Stimulated activated CD4-positive, alpha-beta T cell treated with anti-CD3 and anti-CD28 coated beads, TNF-alpha, amount 100 ng/mL, for 4 hours (primary cell): Measurements from ENCODE around the gene CIBAR2.

ENCODE experiments used
- DNase-seq, 3 experiments: peaks; one replicate each; pipeline ENCODE4 v3.0.0-alpha.2; 2020; ENCODE audit warnings: low read depth in 3 of 3

CIBAR2 gene

GRCh38 chr16:85112364-85112763 is at the start of gene CIBAR2:
Gene CIBAR2, minus strand, starts transcription at chr16:85112472. Its CDS starts 120 bp downstream, at chr16:85112352.
- no peak for DNase-seq

GRCh38 chr16:85159179-85159980 is 47.1 kb upstream of the CIBAR2 start:
- DNase-seq, result no peak

- DNase-seq, result no peak
Measured at GRCh38 chr16:85158743-85159178, 46.5 kb upstream of the CIBAR2 start.

DNA sequence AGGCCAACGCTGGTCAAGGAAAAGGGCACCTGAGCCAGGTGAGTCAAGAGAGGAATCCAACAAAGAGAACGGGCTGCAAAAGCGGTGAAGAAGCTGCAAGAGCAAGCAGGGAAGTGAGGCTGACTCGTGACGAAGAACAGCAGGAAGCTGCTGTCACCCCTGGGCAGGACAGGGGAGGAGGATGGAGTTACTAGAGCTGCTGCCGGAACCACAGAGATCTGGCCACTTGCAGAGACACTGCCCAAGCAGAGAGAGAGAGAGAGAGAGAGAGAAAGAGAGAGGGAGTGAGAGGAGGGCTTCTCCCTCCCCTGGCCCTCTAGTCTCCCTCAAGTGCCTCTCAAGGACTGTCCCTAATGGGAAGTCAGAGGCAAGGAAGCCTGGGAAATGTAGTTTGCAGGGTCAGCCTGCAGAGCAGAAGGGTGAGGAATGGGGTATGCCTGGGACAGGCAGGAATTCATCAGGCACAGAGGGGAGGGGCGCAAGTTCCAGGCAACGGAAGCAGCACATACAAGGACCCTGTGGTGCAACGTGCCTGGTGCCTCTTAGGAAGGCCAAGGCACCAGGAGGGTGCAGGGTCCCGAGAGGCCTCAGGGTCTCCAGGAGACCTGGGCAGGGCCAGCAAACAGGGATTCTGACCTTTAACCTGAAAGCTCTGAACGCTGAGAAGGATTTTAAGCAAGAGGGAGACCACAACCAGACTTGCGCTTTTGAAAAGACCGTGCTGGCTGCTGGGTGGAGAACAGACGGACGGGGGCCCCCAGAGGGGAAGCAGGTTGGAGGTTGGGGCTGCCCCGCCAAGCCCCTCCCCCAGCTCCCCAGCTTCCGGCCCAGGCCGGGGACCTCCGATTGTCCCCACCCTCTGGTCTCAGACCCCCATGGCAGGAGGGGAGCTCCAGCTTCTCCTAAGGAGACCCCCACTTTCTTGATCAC is 45.8 kb upstream of the CIBAR2 start:
- no peak for DNase-seq

GRCh38 chr16:85157372-85157771 is 45.1 kb upstream of the CIBAR2 start:
- no peak for DNase-seq

DNA sequence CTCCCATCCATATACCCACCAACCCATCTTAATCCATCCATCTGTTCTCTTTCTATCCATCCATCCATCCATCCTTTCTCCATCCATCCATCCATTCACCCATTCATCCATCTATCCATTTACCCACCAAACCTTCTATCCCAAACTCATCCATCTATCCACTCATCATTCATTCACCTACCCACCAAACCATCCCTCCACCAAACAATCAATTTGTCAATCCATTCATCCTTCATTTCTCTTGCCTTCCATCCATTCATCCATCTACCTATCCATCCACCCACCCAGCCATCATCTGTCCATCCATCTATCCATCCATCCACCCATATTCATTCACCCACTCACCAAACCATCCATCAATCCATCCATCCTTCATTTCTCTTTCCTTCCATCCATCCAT is 44.6 kb upstream of the CIBAR2 start:
- no peak for DNase-seq

GRCh38 chr16:85156440-85156839 is 44.2 kb upstream of the CIBAR2 start:
- DNase-seq, result no peak

DNA sequence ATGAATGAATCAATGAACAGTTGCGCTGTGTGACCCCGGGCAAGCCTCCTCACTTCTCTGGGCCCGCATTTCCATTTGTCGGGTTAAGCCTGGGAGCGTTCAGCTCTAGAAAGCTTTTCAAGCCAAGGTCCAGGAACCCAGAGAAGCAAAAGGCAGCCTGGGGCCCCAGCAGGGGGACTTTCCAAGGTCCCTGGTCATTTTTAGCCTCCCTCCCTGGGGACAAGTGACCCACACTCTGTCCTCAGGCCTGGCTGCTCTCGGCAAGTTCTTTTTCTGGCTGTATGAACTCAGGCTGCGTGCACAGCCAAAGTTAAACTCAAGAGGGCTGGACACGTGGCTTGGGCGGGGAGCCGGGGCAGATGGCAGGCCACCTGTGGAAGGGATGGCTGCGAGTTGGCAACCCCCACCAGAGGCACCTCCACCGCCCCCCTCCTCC is 41.4 kb upstream of the CIBAR2 start:
- no peak for DNase-seq

- no peak for DNase-seq
Measured at GRCh38 chr16:85153046-85153445, 40.8 kb upstream of the CIBAR2 start.

DNA sequence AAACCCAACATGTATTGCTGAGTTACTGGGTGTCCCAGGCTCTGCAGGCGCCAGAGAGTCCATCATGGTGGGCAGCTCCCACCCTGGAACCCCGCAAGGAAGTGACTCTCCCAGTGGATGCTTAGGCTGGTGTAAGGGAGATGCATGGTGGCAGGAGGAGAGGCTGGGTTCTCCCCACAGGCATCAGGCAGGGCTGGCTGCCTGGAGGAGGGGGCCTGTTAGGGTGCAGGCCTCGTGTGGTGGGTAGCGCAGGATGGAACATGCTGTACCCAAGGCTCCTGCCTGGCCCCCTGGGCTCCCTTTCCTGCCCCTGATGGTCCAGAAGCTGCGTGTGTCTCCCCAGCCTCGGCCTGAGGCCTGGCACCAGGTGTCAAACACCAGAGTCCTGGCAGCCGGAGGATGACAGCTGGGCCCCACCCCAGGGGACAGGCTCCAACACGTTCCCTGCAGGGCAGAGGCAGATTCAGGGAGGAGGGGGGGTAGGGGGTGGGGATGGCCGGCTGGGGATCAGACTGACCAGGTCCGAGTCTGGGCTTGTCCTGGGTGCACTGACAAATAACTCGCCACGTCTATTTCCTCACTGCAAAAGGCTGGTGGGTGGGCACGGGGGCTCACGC is 40.2 kb upstream of the CIBAR2 start:
- no peak for DNase-seq

GRCh38 chr16:85151603-85152413 is 39.5 kb upstream of the CIBAR2 start:
- no peak for DNase-seq

- DNase-seq, result no peak
Measured at GRCh38 chr16:85151079-85151602, 38.9 kb upstream of the CIBAR2 start.

GRCh38 chr16:85150331-85150940 is 38.2 kb upstream of the CIBAR2 start:
- no peak for DNase-seq

- DNase-seq, result no peak
Measured at GRCh38 chr16:85149776-85150175, 37.5 kb upstream of the CIBAR2 start.

DNA sequence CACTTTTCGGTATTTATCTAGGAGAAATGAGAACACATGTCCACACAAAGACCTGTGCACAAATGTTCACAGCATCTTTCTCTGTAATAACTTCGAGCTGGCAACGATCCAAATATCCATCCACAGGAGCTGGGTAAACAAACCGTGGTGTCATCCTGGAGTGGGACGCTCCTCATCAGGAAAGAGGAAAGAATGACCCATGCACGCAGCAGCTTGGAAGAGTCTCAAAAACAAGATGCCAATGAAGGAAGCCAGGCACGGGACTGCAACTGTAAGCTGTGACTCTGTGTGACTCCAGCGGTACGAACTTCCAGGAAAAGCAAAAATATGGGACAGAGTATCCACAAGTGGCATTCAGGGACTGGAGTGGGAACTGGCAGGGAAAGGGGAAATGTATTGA is 36.7 kb upstream of the CIBAR2 start:
- no peak for DNase-seq

- no peak for DNase-seq
Measured at GRCh38 chr16:85146922-85147651, 34.8 kb upstream of the CIBAR2 start.

DNA sequence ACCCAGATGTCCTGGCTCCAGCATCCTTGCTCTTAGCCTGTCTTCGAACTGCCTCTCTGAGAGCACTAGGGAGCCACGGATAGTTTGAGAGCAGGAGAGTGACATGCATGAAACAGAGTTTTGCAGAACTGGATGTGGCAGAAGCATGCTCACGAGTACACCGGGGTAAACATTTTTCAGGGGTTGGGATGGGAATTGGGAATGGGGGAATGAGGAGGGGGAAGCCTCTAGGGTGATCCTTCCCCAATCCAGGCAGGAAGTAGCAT is 34.2 kb upstream of the CIBAR2 start:
- no peak for DNase-seq

DNA sequence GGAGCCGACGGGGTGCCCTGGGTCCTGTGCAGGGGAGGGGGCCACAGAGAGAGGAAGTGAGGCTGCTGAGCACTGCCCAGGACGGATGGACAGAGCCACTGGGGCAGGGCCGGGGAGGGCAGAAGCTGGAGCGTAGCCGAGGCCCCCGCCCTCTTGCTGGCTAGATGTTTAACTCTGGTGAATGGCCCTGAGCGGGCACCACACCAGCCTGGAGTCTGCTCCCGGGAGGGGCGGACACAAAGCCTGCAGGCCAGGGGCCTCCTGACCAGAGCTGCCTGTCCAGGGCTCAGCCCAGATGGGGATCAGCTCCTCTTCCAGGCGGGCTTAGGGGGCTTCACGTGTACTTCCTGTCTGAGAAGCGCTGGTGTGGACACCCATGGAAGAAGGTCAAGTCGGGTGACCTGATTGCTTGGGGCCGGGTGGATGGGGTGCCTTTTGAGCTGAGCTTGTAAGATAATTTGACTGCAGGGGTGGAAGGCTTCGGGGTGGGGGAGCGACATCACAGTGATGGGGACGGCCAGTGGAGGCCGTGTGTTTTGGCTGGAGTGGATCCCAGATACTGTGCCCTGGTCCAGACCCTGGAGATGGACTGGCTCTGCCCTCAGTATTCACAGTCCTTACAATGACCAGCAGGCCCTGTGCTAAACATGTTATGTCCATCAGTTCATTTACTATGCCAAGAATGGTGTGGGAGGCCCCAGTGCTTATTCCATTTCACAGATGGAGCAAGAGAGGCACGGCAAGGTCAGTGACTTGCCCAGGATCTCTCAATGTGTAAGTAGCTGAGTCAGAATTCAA is 33.7 kb upstream of the CIBAR2 start:
- no peak for DNase-seq

DNA sequence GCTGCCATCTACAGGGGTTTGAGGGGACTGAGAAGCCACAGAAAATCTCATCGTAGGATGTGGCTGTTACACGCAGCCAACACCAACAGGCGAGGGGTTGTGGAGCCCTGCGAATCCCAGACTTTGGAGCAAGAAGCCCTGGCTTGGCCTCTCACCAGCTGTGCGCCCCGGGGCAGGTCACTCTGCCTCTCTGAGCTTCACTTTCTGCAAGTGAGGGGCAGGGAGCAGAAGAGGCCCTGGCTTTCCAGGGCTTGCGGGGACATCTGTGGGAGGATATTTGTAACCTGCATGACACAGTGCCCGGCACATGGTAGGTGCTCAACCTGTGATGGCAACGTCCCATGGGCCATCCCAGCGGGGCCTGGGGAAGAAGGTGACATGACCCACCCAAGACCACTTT is 32.9 kb upstream of the CIBAR2 start:
- DNase-seq, result no peak
